Jurkat, Clone E6-1 (cell line): Measurements from ENCODE around the gene TRABD2B.

Experiments used
- DNase-seq: peaks from one replicate; pipeline ENCODE4 v3.0.0-alpha.2; 2011; ENCODE audit warnings: low read depth, low spot score
- H3K4me3 ChIP-seq: 2 replicates; pipeline ENCODE4 v1.5.1; 2011; ENCODE audit warnings: mild to moderate bottlenecking, low read length, control low read depth, moderate library complexity

The TRABD2B gene

GRCh38 chr1:47895279-47896125, 101.7 kb downstream of the TRABD2B start:
- no peak overlapping the region for H3K4me3 ChIP-seq

DNA sequence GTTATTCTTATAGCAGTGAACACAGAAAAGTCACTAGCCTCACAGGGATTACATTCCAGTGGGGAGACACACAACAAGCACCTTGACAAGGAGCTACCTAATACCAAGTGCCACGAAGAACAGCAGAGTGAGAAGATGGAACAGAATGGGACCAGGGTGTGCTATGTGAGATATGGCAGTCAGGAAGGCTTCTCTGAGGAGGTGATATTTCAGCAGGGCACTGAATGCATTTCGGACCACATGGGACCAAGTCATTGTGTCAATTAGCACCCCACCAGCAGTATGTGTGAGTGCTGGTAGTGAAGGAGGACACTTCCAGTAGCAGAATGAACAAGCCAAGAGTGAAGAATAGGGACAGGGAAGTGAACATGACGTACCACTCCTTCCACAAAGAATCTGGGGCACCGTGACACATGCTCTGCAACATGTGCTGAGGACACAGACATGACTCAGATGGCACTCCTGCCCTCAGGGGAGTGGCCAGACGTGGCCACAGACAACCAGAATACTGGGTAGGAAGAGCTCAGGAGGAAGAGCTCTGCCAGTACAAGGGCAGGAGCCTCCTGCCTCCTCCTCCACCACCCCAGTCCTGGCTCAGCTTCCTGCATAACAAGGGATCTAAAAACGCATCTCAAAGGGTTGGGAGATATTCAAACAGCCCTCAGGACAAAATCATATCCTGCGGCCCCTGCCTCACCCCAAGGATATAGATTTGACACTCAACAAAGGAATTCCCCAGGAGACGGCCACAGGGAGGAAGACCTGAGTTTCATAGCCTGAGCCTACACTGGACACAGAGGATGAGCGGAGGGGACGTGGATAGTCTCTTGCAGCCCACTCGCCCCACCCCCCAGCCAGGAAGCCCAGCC, 102.5 kb downstream of the TRABD2B start:
- no peak overlapping the region for H3K4me3 ChIP-seq
- no peak for DNase-seq

More at GRCh38 chr1:47895279-47896125, 101.7 kb downstream of the TRABD2B start:
- no peak for DNase-seq

GRCh38 chr1:47893412-47893811, 103.8 kb downstream of the TRABD2B start:
- DNase-seq, result no peak
- no peak overlapping the region for H3K4me3 ChIP-seq

DNA sequence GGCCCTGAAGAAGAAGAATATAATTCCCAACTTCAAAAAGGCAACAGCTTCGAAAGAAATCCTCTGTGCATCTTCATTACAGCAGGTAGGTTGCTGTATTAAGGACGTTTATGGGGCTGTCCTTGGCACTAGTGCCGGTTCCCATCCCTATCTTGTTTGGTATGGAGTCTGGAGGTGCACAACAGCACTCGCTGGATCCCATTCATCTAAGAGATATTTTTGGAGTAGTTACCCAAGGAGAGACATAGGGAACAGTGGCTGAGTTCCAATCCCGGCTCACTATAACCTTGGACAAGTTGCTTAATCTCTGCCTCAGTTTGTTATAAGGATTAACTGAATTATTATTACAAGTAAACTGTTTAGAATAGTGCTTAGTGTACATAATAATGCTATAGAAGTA, 106.4 kb downstream of the TRABD2B start:
- DNase-seq, result no peak
- no peak overlapping the region for H3K4me3 ChIP-seq

DNA sequence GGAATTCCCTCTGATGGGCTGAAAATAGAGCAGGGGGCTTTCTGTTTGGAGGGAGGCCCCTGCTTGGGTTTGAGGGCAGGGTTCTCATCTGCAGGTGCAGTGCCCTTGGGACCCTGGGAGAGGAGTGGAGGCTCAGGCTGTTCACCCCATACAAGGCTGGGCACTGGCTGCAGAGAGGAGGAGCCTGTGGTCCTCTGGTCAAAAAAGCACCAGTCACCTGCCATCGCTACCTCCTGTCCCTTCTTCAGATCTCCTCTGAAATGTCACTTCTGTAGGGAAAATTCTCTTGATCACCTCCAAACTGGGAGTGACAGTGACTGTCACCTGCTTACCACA, 108.9 kb downstream of the TRABD2B start:
- no peak for DNase-seq
- no peak overlapping the region for H3K4me3 ChIP-seq

- no peak overlapping the region for H3K4me3 ChIP-seq
- DNase-seq, result no peak
Observed at GRCh38 chr1:47887475-47888293, 109.5 kb downstream of the TRABD2B start.

- no peak for DNase-seq
Observed at GRCh38 chr1:47887060-47887459, 110.1 kb downstream of the TRABD2B start.

DNA sequence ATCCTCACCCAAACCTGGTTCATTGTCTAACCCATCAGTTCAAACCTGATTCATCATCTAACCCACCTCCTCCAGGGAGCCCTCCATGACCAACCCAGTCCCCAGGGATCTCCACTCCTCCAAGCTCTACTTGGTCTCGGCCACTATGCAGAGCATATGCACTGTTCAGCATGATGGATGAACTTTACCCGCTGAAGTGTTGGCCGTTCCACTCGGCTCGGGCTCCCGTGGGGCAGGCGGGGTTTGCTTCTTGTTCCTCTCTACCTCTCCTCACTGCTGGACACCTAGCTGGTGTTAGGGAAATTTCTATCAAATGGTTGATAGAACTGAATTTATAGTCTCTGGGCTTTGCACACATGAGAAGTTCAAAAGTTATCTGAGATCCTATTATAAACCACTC, 111.0 kb downstream of the TRABD2B start:
- no peak overlapping the region for H3K4me3 ChIP-seq
- no peak for DNase-seq

More at GRCh38 chr1:47887060-47887459, 110.1 kb downstream of the TRABD2B start:
- no peak overlapping the region for H3K4me3 ChIP-seq

GRCh38 chr1:47885062-47885830, 111.9 kb downstream of the TRABD2B start:
- DNase-seq, result no peak
- H3K4me3 ChIP-seq, result no peak overlapping the region

DNA sequence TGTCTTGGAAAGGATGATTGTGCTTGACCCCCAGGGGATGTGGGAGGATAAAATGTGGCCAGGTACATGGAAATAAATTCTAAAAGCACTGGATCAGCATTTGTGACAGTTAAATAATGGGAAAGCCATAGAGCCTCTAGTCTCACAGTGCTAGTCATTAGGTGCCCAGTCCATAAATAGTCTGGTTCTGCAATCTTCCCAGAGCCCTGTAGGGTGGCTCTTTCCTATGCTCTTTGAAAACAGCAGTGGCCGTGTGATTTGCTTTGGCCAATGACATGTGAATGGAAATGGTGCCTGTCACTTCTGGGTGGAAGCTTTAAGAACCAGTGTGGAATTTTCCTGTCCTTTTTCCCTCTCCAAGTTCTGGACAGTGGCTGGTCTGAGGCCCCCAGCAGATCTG, 113.2 kb downstream of the TRABD2B start:
- no peak overlapping the region for H3K4me3 ChIP-seq
- DNase-seq, result no peak

DNA sequence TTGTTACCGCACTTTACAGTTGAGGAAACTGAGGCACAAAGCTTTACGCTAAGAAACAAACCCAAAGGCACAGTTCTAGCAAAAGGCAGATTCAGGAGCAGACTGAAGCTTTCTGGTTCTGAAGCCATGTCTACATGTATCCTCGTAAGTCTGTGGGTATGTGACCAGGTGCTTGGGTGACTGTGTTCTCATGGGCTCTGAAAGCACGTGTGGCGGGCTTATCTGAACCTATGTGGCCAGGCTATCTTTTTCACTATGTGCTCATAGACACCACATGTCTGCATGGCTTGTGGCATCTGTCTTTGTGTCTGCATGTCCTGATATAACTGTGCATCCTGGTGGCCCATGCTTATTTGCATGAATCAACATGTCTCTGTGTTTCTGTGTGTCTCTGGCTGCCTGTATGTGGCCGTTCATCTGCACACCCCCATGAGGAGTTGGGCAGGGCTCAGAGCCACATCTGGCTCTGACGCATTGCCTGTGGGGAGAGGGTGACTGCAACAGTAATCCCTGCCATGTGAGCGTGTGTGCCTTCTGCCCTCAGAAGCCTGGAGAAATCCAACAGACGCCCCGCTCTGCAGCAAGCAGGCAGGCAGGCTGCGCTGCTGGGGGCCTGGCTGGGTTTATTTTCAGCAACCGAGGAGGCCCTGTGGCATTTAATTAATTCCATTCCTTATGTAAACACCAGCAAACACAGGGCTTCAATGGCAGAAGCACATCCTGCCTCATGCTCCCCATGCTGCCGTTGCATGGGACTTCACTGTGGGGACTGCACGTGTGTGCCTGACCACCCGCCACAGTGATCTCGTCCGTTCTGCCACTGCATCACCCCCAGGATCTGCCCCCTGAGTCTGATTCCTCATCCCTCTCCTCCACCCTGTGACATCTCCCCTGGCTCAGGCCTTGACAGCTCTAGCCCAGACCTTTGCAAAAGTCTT, 115.4 kb downstream of the TRABD2B start:
- no peak for DNase-seq

GRCh38 chr1:47876587-47876963, 120.6 kb downstream of the TRABD2B start:
- H3K4me3 ChIP-seq, result no peak overlapping the region
- DNase-seq, result no peak

More for the DNA sequence above, 115.4 kb downstream of the TRABD2B start:
- H3K4me3 ChIP-seq, result no peak overlapping the region

DNA sequence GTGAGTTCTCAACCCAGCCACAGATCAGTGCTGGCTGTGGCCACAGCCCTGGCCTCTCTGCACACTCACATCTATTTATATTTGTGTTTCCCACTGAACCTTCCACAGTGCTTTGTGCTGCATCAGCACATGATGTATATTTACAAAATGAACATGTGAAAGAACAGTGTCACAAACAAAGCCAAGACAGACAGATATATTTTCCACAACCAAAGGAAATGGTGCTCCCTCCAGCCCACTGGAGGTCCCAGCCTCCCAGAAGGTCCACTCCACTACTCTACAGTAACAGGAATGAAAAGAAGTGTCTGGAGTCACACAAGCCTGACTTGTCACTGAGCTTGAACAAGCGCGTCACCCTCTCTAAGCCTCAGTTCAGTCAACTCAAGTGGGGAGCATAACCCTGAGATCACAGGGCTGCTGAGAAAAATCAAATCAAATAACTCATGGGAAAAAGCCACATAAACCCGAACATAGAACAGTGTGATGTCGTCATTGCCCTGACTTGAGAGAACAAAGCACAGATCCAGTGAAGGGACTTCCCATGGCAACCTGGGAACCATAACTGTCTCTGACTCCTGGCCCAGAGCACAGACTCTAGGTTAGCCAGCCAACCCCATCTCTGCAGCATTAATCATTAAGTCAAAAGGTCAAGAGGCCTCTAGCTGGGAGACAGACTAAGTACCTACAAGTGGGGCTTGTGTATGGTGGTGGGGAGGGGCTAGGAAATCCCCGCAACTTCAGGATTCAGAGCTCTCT, 121.2 kb downstream of the TRABD2B start:
- no peak for DNase-seq
- H3K4me3 ChIP-seq, result no peak overlapping the region

- H3K4me3 ChIP-seq, result no peak overlapping the region
- no peak for DNase-seq
Observed at GRCh38 chr1:47875036-47875435, 122.1 kb downstream of the TRABD2B start.

DNA sequence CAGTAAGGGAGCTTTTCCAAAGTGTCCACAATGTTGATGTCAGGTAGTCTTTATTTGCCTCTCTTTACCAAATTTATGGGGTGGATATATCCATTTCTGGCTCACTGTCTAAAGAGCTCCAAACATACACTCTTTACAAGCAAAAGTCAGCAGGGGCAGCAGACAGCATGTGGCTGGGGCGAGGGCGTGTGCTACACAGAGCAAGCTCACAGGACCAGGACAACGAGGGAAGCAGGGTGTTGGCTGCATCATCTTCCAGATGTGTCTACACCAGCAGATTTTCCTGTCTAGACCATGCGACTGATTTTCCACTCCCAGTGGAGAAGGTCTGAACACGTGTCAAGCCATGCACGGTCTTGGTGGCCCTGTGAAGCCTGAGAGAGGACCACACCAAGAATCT, 123.8 kb downstream of the TRABD2B start:
- no peak for DNase-seq
- H3K4me3 ChIP-seq, result no peak overlapping the region

- H3K4me3 ChIP-seq, result no peak overlapping the region
- DNase-seq, result no peak
Observed at GRCh38 chr1:47872886-47873285, 124.3 kb downstream of the TRABD2B start.

DNA sequence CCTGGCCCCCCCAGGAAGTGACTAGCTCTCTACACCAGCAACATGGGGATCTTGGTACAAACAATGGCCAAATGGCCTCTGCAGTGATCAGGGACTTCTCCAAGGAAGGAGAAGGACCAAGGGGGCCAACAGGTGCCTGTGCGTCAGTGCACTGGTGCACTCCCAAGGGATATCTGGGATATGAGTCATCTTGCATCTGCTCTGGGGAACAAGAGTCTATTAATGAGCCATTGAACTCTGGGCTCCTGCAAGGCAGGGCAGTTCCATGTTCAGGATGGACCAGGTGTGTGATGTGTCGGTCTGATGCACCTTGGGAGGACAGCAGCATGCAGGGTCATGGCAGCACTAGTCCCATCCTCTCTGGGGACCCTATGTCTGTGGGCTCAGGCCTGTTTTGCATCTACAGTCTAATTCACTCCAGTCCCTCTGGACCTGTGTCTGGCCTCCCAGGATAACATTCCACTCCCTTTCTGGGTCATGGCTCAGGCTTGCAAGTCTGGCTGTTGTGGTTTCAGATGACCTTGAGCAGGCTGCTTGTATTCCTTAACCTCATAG, 125.3 kb downstream of the TRABD2B start:
- H3K4me3 ChIP-seq, result no peak overlapping the region
- no peak for DNase-seq
